Measurements from ENCODE around the gene SELENOS.
"Not testable (repeated sequence)": the region's sequence is repeated elsewhere in the genome, so short reads cannot be mapped to it uniquely, and the experiment has no call there.

SELENOS gene

DNA sequence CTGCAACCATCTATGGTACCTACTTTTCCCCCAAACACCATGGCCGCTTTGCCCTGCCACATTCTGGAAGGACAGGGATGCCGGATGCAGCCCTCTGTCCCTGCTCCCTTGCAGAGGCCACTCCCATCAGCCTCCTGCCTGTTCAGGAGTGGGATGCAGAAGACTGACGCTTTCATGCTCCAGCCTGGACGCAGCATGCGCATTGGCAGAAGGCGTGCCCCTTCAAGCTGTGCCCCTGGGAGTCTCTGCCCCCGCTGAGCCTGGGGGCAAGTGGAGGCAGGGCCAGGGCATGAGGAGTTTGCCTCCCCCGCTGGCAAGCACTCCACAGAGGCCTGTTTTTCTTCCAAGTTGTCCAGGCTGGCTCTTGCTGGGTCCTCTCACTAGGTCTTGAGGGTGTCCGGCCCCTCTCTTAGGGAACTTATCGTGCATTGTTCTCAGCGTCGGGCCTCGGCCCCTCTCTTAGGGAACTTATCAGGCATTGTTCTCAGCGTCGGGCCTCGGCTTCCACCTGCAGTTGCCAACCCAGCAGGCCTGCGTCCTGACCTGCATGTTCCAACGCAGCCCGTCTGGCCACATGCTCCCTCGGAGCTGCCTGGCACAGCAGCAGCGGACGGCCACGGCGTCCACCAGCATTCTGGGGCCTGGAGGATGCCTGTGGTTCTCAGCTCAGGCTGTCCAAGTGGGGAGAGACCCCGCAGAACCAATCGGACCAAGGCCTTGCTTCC is 32.3 kb upstream of the SELENOS start:
- DNase-seq (ENCODE audit: low read depth in 2 of 2): no peak

DNA sequence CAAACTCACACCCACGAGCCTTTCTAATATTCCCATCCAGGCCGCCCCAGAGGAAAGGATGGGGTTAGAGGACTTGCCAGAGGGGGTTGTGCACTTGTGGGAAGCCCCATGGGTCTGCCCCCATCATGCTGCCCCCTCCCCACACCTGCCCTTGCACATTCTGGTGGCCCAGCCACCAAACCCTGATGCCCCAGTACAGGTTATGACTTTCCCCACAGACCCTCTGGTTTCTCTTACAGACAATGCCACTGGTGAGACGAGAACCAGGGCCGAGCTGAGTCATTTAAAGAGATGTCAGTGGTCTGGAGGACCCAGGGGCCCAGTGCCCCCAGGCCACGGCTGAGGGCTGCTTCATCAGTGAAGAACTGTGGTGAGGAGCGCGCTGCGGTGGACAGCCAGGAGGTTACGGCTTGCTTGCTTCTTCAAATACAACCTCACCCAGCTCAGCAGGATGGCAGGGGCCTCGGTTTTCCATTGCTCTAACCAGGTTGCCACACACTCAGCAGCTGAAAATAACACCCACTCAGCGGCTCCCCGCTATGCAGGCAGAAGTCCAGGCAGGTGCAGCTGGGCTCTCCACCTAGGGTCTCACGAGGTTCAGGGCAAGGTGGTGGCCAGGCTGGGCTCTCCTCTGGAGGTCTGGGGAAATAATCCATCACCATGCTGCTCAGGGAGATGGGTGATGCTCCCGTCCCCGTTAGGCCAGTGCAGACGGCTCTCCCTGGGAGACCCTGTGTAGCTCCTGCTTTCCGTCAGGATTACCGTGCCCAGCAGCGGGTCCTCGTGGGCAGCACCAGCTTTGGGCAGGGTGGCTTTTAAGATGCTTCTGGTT is 31.5 kb upstream of the SELENOS start:
- no peak for DNase-seq (ENCODE audit: low read depth in 2 of 2)

DNA sequence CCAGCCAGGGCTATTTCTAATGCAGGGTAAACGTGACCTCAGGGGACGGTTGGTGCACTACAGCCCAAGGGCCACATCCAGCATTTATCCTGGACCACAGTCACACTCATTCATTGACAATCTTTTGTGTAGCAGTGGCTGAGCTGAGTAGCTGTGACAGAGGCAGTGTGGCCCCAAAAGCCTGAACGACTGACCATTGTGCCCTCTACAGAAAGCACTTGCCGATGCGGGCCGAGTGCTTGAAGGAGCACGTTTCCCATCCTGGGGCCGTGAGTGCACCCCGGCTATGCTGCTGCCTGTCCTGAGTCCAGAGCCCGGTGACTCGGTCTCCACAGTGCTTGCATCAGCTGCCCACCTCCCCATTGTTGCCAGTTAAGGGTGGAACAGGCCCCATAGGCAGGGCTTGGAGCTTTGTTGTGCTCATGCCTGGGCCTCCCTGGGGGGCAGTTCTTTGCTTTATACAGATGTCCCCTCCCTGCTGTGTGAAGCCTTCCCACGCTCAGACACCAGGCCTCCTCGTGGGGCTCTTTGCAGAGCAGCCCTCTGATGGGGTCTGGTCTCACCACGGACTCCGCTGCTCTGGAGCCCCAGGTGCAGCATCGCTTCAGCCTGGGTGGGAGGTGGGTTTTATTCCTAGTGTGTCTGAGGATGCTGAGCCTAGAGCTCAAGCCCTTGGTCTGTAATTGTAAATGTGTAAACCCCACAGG is 30.8 kb upstream of the SELENOS start:
- no peak for DNase-seq (ENCODE audit: low read depth in 2 of 2)

DNA sequence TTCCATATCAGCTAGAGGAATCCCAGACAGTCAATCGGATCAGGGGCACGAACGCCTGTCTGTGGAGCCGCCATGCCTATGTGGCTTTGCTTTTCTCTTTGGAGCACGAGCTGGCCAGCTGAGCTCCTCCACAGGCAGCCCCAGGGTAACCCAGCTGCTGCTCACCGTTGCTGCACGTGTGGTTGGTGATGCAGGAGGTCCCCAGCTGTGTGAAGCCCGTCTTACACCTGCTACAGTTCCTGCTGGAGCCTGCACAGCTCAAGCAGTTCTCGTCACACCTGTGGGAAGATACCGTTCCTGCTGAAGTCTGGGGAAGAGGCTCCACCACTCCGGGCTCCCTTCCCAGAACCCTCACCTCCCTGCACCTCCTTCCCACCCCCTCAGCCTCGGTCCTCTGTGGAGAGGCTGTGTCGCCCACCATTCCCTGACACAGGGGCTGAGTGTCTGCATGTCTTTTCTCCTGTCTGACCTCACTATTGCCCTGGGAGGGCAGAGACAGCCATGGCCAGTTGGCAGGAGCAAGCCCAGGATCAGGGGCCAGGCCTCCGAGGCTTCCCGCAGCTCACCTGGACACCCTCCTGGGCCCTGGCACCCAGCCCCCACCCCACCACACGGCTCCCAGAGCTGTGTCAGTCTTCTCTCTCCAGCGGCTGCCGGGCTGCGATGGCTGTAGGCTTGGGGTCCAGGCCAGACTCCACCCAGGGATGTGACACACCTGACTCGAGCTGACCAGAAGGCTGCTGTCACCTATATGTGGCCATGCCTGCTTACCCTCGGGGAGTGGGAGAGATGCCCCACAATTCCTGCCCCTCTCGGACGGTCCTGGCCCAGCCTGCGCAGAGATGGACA is 30.0 kb upstream of the SELENOS start:
- no peak for DNase-seq (ENCODE audit: low read depth in 2 of 2)

DNA sequence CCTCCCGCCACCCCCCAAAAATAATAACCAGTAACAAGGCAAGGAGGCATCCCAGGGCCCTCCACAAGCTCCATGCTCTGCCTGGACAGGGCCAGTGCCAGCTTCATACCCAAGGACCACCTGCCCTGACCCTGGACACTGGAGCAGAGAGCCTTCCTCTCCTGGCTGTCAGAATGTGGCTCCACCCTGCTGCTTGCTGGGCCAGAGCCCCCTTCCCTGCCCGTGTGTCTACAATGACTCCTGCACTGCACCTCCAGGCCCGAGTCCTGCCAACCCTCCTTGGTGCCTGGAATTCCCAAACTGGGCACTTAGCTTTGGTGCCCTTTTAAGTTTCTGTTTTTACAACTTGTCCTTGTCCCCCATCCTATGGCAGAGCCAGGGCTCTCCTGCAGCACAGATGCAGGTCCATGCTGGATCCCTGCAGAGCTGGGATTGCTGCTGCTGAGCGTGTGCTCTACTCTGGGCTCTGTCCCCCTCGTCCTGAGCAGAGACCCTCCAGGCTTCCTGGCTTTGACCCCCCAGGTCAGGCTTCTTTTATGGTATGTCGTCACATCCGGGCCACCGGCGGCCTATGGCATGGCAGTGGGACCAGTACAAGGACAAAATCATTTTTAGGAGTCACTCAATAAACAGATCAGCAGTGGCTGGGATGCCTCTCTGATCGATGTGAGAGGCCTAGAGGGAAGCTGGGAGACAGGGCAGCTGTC is 29.2 kb upstream of the SELENOS start:
- no peak for DNase-seq (ENCODE audit: low read depth in 2 of 2)

DNA sequence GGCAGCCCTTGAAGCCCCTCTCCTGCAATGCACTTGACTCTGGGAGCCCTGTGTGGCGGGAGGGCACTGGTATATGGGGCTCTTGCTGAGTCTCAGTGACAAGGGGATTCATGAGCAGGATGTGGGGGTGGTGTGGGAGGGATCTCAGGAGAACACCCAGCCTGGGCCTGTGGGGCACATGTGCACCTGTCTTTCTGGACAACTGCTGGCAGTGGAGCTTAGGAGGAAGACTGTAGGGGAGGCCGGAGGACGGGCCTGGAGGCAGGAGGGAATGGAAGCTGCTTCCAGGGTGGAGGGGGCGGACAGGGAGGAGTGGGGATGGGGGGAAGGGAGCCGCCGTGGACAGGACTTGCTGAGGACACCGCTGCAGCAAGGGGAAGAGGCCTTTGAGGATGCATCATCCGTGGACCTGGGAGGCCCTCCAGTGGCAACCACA is 28.6 kb upstream of the SELENOS start:
- no peak for DNase-seq (ENCODE audit: low read depth in 2 of 2)

DNA sequence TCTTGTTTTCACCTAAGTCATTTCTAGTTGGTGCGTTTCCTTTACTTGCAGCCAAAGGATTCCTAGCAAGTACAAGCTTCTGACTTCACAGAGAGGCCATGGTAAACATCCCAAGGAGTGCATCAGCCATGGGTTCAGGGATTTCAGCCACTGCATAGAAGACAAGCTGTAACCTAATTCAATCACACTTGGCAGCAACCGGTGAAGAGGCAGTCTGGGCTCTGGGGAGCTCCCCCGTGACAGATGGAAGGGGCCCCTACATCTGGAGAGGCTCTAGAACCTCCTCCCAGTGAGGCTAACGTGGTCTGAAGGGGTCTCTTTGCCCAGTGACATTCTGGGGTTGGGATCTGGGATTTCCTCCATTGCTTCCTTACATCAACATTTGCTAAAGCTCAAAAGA is 26.1 kb upstream of the SELENOS start:
- no peak for DNase-seq (ENCODE audit: low read depth in 2 of 2)

DNA sequence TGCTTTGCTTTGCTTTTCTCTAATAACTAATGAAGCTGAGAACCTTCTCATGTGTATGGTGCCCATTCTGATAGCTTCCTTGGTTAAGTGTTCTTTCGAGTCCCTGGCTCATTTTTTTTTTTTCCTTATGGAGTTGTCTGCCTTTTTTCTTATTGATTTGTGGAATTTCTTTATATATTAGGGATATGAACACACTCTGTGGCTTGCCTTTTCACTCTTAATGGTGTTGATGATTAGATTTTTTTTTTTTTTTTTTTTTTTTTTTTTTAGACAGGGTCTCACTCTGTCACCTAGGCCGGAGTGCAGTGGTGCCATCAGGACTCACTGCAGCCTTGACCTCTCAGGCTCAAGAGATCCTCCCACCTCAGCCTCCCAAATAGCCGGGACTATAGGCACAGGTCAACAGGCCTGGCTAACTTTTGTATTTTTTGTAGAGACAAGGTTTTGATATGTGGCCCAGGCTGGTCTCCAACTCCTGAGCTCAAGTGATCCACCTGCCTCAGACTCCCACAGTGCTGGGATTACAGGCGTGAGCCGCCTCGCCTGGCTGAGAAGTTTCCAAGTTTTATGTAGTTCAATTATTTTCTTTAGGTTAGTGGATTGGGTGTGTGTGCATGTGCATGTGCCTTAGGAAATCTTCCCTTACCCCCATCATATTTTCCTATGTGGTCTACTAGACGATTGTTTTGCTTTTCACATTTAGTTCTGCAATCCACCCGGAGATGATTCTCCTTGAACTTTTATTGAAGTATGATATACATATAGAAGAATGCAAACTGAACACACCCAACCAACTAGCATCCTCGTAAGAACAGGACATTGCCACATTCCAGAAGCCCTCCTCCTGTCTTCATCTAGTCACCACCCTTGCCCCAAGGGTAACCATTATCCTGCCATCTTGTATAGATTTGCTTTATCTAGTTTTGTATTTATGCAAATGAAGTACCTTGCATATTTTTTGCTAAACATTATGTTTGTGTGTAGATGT is 19.4 kb upstream of the SELENOS start:
- no peak for DNase-seq (ENCODE audit: low read depth in 2 of 2)

DNA sequence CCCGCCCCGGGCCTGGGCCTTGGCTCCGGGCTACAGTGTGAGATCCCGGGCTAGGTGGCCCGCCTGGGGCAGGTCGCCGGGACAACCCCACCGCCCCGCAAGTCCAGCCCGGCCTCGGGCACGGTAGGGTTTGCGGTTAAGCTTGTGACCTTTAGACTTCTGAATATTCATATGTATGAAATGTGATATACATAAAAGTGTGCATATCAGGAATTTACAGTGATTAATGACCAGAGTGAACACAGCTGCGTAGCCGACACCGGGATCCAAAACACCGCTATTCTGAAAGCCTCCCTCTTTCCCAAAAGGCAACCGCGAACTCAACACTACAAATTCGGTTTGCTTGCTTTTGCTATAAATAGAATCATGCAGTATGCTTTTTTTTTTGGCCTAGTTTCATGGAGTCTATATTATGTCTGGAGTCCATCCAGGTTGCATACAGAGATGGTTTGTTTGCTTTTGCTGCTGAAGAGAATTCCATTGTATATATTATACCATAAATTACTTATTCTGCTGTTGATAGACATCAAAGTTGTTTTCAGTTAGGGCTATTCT is 18.4 kb upstream of the SELENOS start:
- DNase-seq (ENCODE audit: low read depth in 2 of 2): no peak

DNA sequence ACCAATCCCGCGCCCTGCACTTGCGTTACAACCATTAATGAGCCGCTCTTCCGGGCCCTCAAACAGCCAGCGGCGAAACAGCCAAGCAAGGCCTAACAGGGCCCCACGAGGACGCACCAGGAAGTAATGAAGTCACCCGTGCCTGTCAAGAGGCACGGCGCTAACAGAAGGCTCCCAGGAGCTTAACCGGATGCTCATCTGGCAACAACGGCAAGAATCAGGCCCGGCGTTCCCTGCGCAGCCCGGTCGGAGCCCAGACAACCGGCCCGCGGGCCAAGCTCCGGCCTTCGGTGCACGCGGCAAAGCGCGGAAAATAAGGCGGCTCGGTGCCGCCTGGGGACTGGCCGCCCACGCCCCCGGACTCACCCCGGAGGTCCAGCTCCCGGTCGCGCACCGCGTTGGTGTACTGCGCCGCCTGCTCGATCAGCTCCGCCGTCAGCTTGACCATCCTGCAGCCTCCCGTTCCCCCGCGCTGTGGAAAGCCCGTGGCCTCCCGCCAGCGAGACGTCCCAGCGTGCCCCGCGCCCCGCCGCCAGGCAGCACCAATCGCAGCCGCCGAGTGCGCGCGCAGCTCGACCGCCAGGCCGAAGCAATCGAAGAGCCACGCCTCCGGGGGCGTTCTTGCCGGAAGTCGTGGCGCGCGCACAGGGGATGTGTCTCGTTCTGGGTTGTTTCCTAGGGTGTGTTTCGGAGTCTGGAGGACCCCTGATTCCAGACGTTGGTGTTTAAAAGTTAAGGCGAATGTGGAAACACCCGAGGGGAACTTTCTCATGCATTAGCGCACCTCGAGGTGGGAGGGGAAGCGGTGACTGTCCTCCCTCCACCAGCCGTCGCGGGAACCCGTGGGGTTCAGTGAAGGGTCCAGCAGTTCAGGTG is 17.7 kb upstream of the SELENOS start, which contains the start of gene SNRPA1:
Gene SNRPA1 (minus strand): TSS at position 518 of the 876 bp plus-strand sequence. CDS start 70 bp downstream, at position 448.
- peak; percentile 95 to 96 for DNase-seq (ENCODE audit: low read depth in 2 of 2)

DNA sequence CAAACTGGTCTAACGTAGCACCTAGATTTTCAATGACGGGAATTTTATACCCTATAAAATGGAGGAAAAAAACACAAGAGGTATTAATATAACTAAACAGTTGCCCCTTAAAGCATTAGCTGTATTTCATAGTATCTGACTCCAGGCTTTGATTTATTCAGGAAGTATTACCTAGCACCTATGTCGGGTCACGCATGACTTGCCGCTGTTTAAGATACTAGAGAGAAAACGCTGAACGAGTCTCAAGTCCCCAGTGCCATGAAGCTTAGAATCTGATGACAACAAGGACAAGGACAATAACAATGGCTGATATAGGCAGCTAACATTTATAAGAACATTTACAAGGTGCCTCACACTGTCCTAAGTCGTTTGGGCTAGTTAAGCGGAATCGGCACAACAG is 15.8 kb upstream of the SELENOS start:
- DNase-seq (ENCODE audit: low read depth in 2 of 2): no peak

DNA sequence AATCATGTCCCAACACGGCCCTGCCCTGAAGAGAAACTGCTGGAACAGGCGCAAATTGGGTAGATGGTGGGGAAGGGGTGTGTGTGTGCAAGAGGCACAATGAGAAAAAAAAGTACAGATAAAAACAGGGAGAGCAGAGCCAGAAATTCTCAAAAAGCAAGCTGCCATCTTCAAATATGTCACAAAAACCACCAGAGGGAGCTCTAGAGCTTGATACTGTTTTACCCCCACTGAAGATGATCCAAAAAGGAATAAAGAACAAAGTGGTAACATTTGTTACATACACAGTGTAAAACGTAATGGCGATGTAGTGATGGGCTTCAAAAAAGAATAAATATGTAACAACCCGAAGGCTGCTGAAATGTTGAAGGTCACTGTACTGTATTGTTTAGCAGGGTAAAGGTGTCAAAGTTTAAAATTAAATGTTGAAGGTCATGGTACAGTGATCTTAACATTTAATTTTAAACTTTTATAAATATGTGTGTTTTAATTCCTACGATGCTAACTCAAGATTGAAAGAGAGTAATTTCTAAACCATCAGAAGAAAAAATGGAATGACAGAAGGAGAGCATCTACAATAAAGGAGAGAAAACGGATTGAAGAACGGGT is 11.7 kb upstream of the SELENOS start:
- DNase-seq (ENCODE audit: low read depth in 2 of 2): no peak

DNA sequence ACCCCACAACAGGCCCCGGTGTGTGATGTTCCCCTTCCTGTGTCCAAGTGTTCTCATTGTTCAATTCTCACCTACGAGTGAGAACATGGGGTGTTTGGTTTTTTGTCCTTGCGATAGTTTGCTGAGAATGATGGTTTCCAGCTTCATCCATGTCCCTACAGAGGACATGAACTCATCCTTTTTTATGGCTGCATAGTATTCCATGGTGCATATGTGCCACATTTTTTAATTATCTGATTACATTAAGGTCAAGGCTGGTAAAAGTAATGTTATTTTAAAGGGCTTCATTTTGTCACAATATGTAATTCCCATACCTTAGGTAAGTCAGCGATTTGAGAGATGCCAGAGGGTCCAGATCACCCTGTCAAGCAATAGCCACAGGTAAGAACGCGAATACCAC is 10.1 kb upstream of the SELENOS start:
- DNase-seq (ENCODE audit: low read depth in 2 of 2): not testable (repeated sequence)

DNA sequence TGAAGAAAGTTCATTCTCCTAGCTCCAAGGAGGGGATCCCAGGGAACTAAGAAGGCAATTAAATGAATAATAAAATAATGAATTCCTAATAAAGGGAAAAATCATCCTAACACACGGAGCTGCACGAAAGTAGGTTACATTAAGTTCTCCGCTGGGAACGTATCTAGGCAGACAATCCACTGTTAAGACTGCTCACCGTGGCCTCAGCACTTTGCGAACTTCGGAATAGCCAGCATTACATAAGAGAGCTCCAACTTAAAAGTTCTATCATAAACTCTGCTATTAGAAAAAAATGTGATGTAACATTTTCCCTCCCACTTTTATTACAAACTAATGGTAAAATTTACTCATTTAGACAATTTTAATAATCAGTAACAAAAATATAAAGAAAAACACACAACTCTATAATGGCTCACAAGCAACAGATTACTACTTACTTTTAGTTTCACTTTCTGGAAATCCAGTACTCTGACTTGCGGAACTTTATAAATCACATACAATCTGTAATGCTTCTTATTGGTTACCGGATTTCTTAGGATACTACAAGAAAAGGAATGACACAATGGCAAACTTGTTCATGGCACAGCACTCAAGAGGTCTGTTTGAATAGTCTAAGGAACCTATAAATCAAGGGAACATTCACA is 9.3 kb upstream of the SELENOS start:
- DNase-seq (ENCODE audit: low read depth in 2 of 2): no peak

DNA sequence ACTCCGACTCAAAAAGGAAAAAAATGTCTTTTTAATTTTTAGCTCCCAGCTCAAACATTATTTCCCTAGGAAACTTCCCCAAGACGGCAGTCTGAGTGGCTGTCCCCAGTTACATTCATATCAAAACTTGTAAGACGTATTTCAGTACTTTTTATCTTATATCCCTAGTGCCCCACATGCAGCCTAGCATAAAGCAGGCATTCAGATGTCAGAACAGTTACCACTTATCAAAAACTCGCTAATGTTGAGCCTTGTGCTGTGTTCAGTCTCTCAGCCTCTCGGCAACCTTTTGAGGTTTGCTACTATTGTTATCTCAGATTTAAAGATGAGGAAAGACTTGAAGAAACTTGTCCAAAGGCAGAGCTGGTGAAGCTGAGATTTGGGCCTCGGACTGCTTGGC is 6.6 kb upstream of the SELENOS start:
- DNase-seq (ENCODE audit: low read depth in 2 of 2): no peak

DNA sequence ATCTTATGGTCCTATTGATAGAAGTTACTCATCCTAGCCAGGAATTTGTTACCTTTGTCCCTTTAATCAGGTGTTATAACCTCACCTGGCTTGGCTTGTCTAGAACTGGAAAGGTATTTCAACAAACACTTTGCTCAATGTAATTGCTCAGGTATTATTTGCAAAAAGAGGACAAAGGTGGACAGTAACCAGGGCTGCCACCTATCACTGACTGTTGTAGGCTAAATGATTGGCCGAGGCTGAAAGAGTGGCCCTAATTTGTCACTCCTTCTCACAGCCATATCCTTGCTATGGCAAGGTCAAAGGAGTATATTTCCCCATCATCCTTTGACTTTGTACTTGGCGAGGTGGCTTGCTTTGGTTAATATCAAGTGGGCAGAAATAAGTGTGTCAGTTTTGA is 2.7 kb upstream of the SELENOS start:
- DNase-seq (ENCODE audit: low read depth in 2 of 2): no peak

DNA sequence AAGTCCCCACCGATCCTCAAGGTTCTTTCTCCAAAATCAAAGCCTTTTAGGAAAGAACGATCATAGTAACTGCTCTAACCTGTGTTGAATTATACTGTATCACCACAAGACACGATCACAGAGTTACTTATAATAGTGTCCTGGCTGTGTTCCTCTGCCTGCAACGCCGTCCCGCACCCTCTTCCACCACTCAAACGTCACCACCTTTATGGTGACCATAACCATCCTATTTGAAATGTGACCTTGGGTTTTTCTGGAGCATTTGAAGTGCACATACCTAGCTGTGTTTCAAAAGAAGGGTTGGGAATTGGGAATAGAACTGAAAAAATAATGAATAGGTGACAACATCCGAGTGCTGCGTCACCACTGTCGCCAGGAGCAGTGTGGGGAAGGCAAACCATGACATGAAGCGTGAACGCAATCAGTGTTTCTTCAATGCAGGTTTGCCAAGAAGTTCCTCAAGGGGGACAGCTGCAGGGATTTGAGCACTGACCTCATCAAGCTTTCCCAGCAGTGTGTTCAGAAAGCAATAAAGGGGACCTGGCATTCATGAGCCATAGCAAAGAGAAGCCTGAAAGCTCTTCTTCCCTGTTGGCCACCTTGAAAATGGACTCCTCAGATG is 769 bp upstream of the SELENOS start:
- no peak for DNase-seq (ENCODE audit: low read depth in 2 of 2)
